Activated CD4-positive, alpha-beta T cell treated with anti-CD3 and anti-CD28 coated beads, Interleukin-2, amount 50 U/mL, for 1 hour (primary cell): Measurements from ENCODE around the gene PAF1.
A peak's percentile ranks its signal among the peaks of the same experiment; 100 is the strongest.
"Not testable (repeated sequence)": the region's sequence is repeated elsewhere in the genome, so short reads cannot be mapped to it uniquely, and the experiment has no call there.

Experiments used
- DNase-seq: peaks from one replicate; pipeline ENCODE4 v3.0.0-alpha.2; 2020

PAF1 gene

DNA sequence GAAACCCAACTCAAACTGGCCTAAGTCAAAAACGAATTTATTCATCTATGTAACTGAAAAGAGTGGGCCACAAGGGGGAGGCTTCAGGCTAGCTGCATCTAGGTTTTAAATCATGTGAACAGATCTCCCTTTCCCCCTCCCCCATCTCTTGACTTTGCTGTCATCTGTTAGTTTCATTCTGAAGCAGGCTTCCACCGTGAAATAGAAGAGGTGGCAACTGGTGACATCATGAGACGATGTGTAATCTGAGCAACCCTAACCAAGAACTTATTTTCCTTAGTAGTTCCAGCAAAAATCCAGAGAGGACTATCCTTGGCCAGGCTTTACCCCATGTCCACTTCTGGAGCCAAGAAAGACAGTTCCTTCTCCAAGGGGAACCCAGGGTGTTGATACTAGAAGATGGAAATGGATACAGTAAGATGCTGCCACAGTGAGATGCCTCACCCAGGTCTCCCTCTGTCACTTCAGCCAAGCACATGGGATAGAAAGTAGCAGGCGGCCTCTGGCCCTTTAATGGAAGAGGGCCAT is 39.3 kb downstream of the PAF1 start:
- DNase-seq: no peak

DNA sequence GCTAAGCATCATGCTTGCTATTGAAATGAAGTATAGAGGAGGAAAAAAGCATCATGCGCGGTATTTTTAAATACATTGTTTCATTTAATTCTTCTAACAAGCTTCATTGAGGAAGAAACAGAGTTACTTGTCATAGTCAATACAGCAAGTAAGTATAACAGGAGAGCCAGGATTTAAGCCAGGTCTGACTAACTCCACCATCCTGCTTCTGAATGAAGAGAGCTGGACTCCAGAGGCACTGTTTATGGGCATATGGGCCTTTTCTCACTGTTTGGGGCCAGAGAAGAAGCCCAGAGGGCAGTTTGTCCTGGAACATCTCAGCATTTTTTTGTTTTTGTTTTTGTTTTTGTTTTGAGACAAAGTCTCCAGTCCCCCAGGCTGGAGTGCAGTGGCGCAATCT is 40.8 kb downstream of the PAF1 start:
- no peak for DNase-seq

DNA sequence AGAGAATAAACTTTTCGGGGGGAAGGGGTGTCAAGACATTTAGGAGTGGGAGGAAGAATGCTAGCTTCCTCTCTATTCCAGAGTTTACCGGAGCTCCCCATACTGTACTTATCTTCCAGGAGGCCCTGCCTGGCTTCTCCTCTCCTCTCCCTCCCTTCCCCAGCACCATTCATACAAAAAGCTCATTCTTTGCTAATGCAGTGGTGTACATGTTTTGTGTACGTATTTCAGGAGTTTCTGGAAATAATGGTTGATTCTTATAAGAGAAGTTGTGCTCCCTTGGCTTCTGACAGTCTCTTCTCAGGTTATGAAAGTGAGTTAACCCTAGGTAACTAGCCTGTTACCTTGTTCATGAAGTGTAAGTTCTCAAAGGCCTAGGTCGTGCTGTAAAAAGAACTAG is 41.6 kb downstream of the PAF1 start:
- DNase-seq: no peak

DNA sequence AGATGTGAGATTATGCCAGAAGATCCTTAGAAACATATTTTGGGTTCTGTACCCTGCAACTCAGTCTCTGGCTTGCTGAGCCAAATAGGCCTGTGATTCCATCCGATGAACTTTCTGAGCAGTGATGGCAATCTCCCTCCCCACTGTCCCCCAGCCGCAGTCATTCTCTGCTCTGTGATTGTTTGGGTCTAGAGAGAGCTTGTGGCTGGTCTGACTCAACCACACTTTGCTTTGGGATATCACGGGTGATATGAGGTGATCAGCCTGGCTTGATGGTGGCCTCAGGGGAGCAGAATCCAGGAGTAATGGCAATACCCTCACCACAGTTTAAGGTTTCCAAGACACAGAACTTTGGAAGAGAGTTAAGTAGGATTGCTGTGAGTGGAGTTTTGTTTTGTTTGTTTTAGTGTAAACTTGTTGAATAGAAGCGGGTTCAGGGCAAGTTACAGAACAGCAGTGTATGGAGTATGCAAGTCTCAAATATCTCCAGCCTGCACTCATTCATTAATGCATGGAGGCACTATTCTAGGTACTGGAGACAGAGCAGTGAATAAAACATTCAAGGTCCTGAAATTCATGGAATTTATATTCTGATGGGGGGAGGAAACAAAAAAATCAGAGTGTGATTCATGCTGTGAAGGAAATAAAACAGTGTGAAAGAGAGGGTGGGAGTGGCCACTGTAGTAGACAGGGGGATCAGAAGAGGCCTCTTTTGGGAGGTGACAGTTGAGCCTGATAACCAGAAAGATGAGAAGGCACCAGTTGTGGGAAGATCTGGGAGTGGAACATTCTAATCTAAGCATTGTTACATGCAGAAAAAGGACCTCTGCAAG is 43.4 kb downstream of the PAF1 start:
- no peak for DNase-seq

DNA sequence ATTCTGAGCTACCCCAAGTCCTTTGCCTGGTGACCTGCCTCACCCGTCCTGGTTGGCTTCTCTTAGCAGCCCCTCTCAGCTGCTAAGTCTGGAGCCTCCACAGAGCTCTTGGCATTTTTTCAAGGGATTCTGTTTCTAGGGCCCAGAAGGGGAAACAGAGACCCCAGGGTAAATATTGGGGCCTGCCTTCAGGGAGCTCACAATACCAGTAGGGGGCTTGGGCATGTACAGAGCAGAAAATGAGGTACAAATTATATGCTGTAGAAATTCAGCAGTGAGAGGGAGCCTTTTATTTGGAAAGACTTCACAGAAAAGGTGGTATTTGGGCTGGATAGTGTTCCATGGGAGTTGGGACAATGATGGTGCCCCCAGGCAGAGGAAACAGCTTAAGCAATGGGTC is 45.0 kb downstream of the PAF1 start:
- DNase-seq: no peak

DNA sequence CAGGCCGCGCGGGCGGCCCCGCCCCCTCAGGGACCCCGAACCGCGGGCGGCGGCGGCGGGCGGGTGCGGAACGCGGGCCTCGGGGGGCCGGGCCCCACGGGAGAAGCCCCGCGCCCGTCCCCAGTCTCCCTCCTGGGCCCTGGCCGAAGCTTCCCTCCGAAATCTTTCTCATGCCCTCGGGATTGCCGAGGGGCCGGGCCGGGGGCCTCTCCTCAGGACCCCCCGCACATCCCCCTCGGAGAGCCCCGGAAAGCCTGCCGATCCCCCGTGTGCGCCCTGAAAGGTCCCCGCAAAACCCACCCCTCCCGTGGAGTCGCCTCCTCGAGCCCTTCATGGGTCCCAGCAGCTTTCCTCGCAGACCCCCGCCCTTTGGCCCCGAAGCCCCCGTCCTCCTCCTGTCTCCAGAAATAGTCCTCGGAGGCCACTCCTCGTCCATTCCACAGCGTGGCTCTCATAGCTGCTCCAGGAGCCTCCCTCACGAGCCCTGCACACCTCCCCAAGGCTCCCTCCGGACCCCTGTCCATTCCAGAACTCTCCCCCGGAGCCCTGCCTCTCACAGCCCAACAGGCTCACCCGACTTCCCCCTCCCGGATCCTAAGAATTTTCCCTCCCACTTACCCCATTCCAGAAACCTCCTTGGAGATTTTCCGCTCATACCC is 48.1 kb downstream of the PAF1 start:
- DNase-seq: no peak

DNA sequence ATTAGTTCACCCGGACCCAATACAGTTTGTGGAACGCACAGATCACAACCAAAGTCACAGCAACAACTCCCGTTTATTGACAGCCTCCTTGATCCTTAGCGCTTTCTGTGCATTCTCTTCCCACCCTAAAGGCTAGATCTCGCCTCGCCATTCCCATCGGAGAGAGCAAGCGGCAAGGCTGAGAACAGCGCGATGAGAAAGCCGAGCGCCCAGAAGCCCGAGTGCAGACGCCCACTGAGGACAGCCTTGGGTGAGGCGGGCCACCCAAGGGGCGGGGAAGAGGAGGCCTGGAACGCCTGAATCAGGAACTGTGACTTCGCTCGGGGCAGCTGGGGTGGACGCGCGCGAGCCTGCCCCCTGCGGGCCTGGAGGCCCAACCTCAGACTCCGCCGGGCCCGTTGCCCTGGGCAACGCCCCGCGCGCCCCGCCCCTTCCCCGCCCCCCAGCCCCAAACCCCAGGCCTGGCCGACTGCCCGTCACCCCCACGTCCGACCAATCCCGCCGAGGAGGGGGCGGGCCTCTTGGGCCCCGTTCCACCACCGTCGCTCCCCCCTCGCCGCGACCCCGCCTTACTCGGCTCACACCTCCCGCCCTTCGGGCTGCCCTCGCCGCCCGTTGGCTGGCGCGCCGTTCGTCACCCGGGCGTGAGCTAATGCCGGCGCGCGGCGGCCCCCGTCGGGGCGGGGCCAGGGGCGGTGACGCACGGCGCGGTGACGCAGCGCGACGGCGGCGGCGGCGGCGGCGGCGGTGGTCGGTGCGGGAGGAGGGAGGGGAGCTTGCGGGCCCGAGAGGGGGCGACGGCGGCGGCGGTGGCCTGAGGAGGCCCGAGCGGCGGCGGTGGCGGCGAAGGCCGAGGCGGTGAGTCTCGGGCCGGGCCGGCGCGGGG is 48.9 kb downstream of the PAF1 start, which contains the start of gene SAMD4B:
TSS of gene SAMD4B (plus strand) at position 703 of the 886 bp plus-strand sequence. CDS start 14,473 bp downstream, outside the sequence.
- DNase-seq: peak; percentile 99

DNA sequence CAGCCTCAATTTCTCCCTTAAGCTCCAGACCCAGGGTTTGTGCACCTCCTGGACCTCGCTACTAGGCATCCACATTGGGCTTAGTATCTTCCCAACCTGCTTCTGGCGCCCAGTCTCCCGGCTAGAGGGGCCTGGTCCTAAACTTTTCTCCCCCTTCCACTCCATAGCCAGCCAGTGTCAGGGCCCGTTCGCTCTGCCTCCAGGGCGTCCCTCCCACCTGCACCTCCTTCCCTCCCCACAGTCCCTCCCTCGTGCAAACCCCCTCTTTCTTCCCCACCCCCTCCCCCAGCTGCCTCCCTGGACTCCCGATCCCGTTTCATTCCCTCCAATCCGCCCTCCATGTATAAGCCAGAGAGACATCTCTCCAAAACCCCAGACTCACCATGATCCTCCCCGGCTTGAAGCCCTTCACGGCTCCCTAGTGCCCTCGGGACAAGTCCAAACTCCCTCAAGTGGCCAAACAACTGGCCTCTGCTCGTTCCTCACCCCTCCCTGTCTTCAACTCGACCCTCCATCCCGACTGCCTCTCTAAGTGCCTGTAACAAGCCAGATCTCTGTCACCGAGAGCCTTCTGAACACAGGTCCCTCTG is 49.7 kb downstream of the PAF1 start:
- no peak for DNase-seq

DNA sequence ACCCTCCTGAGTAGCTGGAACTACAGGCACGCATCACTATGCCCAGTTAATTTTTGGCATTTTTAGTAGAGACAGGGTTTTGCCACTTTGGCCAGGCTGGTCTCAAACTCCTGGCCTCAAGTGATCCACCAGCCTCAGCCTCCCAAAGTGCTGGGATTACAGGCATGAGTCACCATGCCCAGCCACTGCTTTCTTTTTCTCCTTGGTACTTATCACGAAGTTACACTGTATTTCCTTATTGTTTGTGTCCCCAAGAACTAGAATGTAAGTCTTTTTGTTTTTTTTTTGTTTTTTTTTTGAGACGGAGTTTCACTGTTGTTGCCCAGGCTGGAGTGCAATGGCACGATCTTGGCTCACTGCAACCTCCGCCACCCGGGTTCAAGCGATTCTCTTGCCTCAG is 50.8 kb downstream of the PAF1 start:
- not testable (repeated sequence) for DNase-seq

DNA sequence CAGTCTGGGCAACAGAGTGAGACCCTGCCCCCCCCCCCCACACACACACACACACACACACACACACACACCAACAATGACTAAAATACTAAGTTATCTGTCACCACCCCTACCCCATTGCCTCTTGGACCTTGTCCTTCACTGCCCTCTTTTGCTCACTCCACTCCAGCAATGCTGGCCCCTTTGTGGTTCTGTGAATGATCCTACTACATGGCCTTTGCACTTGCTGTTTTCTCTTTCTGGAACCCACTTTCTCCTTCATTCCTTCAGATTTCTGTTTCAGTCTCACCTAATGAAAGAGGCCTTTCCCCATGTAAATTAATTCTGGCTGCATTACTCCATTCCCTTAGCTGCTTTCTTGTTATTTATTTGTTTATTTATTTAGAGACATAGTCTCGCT is 51.2 kb downstream of the PAF1 start:
- DNase-seq: no peak

DNA sequence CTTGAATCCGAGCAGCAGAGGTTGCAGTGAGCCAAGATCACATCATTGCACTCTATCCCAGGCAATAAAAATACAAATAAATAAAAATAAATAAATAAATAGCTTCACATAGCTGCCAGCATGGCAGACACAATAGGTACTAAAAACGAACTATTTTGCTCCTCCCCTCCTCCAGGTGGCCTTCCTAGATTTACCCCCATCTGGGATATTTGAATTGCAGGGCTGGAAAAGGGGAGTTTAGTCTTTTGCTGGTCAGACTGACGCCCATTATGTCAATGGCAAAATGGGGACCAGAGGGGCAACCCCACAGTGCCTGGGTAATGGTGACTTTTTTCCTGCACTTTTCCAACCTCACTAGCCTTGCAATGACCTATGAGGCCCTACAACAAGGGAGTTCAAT is 54.4 kb downstream of the PAF1 start:
- DNase-seq: no peak
